Hematopoietic multipotent progenitor cell treated with erythropoietin and hydrocortisone succinate and interleukin-3 and kit ligand, for 17 days (in vitro differentiated cells): ENCODE results near the gene HS3ST3A1.

Experiments
- DNase-seq: peaks from one replicate; pipeline ENCODE4 v3.0.0-alpha.2; 2015; ENCODE audit warnings: low spot score

The HS3ST3A1 gene

DNA sequence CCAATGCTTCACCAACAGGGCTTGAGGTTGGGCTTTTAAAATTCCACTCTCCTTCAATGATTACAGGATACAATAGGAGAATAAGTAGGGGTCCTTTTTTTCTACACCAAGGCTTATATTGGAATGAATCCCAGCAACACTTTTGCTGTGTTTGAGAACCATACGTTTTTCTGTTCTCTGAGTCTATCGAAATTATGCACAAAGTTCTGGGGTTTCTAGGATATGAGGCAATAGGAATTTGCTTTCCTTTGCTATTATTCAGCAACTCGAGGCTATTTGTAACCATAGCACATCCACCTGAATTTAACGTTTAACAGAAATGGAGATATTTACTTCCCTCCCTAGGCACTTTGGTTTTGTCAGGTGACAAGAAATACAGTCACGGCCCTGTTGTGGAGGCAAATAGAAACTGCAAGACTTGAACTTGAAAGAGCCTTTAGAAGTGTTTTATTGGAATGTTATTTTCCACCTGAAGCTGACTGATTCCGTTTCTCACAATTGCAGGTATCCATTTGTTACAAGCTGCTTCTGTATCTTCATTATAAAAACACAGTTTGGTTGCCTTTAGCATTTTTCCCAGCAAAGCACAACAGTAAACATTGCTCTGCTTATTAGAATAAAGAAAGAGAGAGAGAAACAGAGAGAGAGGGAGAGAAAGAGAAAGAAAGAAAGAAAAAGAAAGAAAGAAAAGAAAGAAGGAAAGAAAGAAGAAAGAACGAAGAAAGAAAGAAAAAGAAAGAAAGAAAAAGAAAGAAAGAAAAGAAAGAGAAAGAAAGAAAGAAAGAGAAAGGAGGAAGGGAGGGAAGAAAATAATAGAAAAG, 109.6 kb downstream of the HS3ST3A1 start:
- no peak for DNase-seq

DNA sequence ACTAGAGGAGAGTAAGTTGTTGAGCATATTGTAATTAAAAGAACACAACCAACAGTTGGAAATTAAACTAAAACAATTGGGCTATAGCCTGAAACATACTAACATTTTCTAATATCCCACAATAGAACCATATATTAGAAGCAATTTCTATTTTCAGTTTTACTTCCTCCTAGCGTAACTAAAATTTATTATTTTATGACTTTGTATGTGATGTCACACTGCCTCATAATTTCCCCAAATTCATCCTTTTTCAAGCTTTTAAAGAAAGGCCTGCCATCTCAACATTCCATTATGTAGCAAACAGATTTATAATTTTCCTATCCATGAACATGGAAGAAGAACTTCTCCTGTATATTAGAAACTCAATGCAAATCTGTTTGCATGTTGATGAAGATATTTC, 110.2 kb downstream of the HS3ST3A1 start:
- DNase-seq, result no peak

DNA sequence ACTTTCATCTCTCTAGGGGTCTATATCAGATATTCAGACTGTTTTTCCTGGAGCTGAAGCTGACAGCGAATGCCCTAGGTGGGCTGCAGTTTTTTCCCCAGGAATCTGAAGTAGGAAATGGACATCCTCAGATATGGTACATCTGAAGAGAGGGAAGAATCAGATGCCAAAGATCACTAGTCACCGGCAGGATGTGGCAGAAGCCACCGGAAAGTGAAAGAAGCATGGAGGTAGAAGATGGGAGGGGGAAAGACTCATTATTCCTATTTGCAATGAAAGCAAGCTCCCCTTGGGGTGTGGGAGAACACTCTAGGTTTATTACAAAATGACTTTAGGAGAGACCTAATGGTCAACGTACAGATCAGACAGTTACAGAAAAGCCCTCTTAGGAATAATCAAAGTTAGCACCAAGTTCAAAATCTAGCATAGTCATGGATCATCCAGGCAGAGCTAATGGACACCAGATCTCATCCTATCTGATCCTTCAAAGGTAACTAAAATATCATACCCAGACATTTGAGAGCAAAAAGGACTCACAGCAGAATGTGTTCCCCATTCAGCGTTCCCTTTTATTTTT, 110.7 kb downstream of the HS3ST3A1 start:
- DNase-seq, result no peak

DNA sequence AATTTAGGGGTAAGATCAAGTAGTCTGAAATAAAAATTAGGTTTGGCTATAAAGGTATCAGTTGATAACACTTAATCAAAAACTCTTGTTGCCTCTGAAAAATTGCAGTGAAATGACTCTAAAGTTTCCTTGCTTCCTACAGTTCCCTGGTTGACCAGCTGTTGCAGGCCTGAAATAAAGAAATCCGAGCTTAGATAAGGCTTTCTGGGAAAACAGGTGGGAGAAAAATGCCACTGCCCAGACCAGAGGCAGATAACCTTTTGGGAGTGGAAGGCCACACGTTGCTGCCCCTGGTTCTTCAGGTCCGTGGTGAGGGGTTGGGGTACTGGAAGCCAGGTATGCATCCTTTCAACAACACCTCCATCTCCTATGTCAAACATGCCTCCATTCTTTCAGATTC, 111.3 kb downstream of the HS3ST3A1 start:
- no peak for DNase-seq

DNA sequence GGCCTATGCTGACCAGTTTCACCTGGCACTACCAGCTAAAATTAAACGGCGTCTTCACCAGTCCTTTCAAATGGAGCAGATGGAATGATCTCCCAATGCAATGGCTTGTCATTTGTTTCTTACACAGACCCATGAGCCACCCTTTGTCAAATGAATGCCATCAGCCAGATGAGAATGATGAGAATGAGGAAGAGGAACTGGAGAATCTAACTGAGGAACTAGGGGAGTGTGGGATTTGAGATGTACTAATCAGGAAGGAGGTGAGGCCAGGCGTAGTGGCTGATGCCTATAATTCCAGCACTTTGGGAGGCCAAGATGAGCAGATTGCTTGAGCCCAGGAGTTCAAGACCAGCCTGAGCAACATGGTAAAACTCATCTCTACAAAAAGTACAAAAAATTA, 116.4 kb downstream of the HS3ST3A1 start:
- DNase-seq, result no peak

DNA sequence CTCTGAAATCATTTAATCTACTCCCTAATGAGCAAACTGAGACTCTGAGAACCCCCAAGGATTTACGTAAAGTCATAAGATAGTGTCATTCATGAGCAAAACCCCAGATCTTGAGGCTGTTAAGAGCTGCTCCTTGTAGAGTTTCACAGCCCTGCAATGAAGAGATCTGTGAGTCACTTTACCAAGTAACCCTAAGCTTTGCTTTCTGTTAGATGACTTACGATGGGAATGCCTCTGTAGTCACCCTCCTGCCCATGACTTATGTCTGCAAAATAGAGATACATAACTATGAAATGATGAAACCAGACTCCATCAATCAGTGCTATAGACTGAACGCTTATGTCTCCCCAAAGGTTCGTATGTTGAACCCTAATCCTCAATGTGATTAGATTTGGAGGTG, 117.7 kb downstream of the HS3ST3A1 start:
- DNase-seq, result no peak

DNA sequence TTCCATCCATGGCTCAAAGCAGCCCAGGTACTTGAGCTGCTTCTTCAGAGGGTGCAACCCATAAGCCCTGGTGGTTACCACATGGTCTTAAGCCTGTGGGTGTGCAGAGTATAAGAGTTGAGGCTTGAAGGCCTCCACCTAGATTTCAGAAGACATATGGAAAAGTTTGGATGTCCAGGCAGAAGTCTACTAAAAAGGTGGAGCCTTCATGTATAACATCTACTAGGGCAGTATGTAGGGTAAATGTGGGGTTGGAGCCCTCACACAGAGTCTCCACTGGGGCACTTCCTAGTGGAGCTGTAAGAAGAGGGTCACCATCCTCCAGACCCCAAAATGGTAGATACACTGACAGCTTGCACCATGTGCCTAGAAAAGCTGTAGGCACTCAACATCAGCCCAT, 120.9 kb downstream of the HS3ST3A1 start:
- DNase-seq, result no peak

DNA sequence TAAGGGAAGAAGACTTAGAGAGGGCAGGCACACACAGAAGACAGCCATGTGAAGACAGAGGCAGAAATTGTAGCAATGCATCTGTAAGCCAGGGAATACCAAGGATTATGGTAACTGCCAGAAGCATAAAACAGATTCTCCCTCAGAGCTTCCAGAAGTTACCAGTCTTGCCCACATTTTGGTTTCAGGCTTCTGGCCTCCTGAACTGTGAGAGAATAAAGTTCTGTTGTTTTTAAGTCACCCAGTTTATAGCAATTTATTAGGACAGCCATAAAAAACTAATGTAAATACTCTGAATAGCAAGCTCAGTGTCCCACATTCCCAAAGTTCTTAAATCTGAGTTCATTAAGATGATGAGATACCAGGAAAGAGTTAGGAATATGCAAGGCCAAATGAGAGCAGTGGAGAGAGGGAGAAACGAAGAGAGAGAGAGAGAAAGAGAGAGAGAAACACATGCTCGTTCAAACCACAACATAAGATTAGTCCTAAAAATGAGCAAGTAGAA, 123.4 kb downstream of the HS3ST3A1 start:
- DNase-seq, result no peak

DNA sequence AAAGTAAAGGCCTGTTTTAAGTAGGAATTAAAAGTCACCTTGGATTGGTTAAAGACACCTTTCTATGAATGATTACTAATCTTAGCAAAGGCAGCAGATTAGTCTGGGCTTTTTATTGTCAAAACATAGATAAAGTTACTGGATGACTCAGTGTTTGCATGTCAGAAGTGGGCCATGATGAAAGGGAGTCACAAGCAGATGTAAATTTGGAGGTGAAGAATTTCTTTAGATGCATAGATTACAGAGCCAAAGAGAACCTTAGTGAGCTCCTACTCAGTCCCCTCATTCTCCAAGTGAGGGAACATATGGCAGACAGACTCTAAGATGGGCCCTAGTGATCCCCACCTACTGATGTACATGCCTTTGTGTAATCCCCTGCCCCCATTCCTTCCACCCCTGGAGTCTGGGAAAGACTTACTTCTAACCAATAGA, 124.5 kb downstream of the HS3ST3A1 start:
- DNase-seq, result no peak

DNA sequence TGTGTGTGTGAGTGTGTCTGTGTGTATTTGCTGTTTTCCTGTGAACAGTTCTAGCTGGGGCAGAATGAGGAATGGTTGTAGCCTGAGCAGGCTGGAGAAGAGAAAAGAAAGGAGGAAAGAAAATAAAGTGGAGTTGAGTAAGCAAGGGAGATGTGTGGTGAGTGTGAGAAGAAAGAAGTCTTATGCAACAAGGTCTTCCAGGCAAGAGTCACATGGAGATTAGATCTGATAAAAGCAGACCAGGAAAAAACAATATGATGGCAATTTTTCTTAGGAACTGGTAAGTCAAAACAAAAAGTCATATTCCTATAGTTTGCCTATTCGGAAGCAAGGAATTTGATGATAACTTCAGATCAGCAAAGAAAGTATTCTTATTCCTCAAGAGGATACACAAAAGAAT, 125.0 kb downstream of the HS3ST3A1 start:
- DNase-seq, result no peak

DNA sequence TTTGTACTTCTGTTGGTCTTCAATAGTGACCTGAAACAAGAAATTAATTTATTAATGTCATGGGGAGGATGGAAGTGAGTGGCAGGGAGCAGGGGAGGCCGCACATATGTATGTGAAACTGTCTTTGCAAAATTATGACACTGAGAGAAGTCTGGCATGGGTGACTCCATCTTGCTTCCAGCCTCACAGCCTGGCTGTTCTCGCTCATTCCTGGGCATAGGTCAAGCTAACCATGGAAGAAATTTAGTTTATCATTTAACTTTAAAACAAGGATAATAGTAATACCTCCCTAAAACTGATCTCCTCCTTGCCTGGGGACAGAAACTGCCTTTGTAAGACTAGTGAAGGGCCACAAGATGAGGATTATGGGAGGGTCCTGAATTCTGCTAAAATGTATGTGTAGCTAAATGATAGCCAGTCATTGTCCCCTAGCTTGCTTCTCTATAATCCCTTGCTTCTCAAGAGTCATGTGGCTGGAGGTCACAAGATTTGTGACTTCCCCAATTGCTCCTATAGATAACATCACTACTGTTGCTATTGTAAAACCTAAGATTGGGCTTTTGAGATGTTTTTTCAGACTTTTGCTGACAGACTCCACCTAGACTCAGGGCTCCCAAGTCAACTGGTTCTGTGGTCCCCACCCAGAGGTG, 126.0 kb downstream of the HS3ST3A1 start:
- no peak for DNase-seq

DNA sequence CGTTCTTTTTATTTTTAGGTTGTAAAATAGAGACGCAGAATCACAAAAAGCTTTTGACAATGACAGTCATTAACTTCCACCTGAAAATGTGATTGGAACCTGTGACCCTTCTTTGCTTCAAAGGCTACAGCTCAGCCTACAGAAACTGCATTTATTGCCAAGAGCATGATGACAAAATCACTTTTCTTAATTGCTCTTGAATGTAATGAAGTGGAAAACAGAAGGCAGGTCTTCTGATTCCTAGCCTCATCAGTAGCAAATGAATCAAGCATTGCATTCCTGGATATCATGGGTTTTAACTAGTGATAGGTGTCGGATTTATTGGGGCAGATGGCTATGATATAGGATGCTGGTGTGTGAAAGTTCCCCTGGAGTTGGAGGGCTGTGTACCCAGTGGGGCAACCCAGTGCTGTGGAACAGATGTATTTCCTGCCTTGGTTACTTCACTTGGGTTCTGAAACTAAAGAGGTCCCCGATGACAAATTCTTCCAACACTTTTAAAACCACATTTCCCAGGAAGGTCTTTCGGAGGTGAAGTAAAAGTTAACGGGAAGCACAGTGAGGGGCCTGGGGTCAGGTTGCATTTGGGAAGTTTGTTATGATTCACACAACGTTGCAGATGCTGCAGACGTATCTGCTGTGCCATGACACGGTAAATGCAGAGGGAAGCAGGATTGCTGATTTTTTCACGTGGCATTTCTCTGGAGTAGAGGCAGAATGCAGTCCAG, 127.5 kb downstream of the HS3ST3A1 start:
- DNase-seq, result no peak

DNA sequence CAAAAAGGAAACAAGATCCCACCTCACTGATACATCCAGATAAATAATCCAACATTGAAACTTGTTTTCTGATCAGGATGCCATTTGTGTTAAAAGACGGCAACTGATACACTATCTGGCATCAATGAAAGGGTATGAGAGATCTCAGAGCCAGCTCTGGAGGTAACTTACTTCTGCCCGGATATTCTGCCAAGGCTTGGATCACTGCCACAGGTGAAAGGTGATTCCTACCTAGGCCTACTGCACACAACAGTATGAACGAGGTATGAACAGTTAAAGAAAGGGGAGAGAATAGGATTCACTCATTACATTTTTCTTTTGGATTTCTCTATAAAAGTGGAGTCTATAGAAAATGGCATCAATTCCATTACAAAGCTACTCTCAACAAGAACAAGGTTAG, 136.1 kb downstream of the HS3ST3A1 start:
- no peak for DNase-seq

DNA sequence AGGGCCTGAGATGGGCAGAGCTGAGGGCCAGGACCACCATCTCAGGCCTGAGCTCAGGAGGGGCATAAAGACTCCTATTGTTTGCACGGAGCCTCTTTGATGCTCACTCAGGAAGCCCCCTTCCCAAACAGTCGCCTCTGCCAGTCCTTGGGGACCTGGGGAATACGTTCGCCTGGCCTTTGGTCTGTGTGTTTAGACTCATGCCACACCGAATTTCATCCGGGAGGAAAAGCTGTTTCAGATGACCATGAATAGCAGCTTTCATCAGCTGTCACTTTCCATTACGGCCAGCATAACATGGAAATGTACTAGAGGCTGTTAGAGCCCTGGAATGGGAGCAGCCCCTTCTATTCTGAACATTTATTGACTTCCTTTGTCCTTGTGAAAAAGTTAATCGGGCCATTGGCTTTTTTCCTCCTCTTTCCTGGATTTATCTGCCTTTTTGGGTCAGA, 139.0 kb downstream of the HS3ST3A1 start:
- no peak for DNase-seq

DNA sequence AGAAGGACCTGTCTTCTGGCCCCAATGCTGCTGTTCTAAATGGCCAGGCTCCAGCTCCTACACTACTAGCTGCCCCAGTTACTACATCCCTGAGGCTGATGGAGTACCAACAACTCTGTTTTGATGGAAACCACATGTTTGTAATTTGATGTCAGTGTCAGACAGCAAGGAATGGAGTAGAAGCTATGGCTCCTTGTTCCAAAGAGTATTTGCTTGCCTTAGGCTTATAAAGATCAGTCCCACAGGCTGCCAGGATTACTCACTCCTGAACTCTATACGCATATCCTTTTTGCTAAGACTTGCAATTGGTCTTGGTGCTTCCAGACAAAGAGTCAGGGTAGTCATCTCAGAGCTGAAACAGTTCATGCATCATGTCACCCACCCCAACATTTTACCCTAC, 139.6 kb downstream of the HS3ST3A1 start:
- no peak for DNase-seq

DNA sequence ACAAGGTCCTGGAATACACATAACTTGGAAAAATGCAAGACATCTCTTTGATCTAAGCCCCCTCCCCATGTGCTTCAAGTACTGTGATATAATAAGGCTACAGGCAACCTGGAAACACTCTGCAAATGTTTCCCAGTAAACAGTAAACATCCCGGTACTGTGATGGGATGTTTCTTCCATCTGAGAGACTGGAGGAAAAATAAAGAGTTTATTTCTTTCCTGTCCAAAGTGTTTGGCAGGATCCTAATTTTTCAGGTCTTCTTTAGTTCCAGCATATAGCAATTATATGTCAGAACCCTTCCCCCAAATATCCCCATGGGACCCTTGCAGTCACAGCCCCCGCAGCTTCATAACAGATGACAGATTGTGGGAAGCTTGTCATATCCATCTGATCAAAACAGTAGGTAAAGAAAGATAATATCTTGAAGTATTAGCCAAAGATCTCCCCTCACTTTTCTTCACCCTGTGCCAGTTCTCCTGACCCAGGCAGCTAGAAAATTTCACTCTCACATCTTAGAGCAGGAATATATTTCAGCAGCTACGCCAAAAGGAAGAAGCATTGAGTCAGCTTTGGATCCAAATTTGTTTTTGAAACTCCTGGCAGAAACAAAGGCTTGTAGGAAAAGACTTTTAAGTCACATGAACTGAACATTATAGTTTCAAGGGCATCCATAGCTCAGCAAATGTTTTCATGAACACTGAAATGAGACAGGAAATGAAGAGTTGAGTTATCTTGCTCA, 141.3 kb downstream of the HS3ST3A1 start:
- no peak for DNase-seq

DNA sequence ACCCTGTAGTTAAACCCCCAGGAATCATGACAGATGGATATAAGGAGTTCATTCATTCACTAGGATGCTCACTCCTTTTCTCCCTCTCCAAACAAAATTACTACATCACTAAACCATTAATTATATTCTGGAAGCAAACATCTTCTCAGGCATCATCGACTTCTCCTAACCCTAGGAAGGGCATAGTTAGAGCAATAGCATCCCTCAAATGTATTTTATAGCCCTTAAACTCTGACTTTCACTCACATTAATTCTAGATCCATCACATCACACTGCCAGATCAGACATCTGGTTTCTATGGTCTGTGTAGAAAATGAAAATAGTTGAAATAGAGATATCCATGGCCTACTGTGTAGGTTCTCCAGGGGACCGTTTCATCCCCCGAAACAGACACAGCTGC, 143.9 kb downstream of the HS3ST3A1 start:
- DNase-seq, result no peak
